Activated CD8-positive, alpha-beta memory T cell treated with anti-CD3 and anti-CD28 coated beads for 1 hour (primary cell): Measurements from ENCODE around the gene MIDN.

Source experiments
- DNase-seq, 2 donors: peaks; one replicate each; pipeline ENCODE4 v3.0.0-alpha.2; 2020; ENCODE audit warnings: low read depth in 1 of 2; ENCODE audit errors: extremely low read depth in 1 of 2

The MIDN gene

GRCh38 chr19:1232652-1233072 is 15.7 kb upstream of the MIDN start:
- DNase-seq = no peak

GRCh38 chr19:1233115-1233667 is 15.2 kb upstream of the MIDN start:
- DNase-seq = no peak

- DNase-seq = no peak
Observed at GRCh38 chr19:1234051-1234954, 14.1 kb upstream of the MIDN start.

- no peak for DNase-seq
Observed at GRCh38 chr19:1234955-1235380, 13.4 kb upstream of the MIDN start.

- DNase-seq = no peak
Observed at GRCh38 chr19:1235625-1236538, 12.5 kb upstream of the MIDN start.

- no peak for DNase-seq
Observed at GRCh38 chr19:1236576-1236975, 11.8 kb upstream of the MIDN start.

- DNase-seq = no peak
Observed at GRCh38 chr19:1237027-1237659, 11.2 kb upstream of the MIDN start.

DNA sequence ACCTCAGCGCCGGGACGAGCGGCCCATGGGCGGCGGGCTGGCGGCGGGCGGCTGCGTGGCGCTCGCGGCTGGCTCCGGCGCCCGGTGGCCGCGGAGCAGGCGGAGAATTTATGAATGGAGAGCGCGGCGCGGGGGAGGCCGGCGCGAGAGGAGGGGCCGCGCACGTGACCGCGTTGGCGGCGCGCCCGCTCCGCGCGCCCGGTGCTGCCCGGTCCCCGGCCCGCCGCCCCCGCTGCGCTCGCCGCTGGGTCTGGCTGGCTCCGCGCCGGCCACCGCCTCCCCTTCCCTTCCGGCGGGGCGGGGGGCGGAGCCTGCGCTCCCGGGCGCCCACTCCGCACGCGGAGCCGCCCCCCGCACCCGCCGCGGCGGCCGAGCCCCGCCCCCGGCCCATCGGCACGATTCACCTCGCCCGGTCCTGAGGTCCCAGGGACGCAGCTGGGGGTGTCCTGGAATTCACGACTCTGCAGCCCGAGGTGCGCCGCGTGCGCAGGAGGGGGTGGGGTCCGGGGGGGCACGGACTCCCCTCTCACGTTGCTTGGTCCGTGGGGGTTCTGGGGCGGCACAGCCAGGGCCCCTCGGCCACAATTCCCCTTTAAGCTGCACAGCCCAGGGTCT is 10.5 kb upstream of the MIDN start, which contains the start of gene CBARP:
TSS of gene CBARP (minus strand) at position 252 of the 615 bp plus-strand sequence. CDS start 1,905 bp downstream, outside the sequence.
- no peak for DNase-seq

GRCh38 chr19:1238369-1239303 is 9.7 kb upstream of the MIDN start:
- no peak for DNase-seq

- no peak for DNase-seq
Observed at GRCh38 chr19:1239420-1239795, 9.0 kb upstream of the MIDN start.

DNA sequence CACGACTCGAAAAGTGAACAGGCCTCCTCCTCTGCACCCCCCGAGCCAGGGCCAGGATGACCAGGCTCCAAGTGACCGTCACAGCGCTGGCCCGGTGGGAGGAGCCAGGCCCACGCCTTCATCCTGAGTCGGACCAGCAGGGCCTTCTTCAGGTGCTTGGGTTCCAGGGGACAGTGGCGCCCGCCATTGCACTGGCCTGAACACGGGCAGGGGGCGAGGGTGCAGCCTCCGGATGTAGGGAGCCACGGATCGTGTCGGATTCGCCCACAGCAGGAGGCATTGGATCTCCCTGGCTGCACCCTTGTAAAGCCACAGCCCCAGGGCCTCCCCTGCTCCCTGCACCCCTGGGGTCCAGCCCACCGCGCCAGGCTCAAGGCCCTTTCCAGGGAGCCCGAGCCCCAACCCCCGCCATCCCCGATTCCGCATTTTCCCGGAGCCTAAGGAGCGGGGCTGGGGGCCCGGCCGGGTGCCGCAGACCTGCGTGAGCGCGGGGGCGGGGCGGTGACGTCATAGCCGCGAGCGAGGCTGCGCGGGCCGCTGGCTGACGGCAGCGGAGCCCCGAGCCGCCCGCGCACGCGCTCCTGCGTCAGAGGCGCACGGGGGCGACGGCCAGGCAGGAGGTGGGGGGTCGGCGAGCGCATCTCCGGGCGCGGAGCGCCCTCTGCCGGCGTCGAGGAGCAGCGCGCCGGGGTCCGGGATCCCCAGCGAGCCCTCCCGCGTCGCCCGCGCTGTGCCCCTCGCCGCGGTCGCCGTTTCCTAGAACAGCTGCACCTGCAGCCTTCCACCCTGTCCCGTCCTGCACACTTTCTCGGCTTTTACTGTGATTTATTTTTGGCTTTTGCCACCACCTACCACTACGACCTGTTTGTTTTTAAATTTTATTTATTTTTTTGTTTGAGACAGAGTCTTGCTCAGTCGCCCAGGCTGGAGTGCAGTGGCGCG is 8.3 kb upstream of the MIDN start:
- DNase-seq = peak; percentile 86 to 88

DNA sequence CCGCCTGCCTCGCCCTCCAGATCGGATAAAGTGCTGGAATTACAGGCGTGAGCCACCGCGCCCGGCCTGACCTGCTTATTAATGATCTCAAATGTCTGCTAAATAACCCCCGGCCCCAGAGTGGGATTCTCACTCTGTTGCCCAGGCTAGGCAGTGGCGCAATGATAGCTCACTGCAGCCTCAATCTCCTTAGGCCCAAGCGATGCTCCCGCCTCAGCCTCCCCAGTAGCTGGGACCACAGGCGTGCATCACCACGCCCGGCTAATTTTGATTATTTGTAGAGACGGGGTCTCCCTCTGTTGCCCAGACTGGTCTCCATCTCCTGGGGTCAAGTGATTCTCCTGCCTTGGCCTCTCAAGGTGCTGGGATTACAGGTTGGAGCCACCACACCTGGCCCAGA is 7.5 kb upstream of the MIDN start:
- DNase-seq = no peak

GRCh38 chr19:1241417-1242095 is 6.8 kb upstream of the MIDN start, which contains the start of gene ATP5F1D:
Gene ATP5F1D (plus strand): TSS chr19:1241751. CDS start chr19:1241851, 100 bp downstream.
- peak; percentile 86 to 88 for DNase-seq

DNA sequence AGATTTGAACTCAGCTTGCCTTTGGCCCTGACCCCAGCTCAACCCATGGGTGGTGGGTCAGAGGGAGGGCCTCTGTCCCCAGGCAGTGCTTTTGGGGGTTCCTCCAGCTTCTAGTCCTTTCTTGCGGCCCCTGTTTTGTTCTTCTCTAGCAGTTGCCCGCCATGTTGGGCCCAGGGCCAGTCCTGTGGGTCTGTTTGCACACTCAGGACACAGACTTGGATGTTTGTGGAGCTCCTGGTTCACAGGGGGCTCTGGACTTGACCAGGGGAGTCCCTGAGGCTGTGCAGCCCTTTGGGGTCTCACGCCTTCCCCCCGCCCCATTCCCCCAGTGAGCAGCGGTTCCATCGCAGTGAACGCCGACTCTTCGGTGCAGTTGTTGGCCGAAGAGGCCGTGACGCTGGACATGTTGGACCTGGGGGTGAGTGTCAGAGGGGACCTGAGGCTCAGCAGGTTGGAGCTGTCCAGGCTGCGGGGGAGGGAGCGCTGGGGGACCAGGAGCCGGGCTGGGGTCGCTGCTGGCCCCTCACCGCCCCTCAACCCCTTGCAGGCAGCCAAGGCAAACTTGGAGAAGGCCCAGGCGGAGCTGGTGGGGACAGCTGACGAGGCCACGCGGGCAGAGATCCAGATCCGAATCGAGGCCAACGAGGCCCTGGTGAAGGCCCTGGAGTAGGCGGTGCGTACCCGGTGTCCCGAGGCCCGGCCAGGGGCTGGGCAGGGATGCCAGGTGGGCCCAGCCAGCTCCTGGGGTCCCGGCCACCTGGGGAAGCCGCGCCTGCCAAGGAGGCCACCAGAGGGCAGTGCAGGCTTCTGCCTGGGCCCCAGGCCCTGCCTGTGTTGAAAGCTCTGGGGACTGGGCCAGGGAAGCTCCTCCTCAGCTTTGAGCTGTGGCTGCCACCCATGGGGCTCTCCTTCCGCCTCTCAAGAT is 4.4 kb upstream of the MIDN start:
- DNase-seq = peak; percentile 74 to 84

- no peak for DNase-seq
Observed at GRCh38 chr19:1244693-1245451, 3.5 kb upstream of the MIDN start.
